Measurements from ENCODE around the gene AP4S1. TPM values are rescaled to one million over a fixed set of nuclear protein-coding genes. Genes with fewer than 3 reads are reported as not detected.
"Not testable (repeated sequence)": the region's sequence is repeated elsewhere in the genome, so short reads cannot be mapped to it uniquely, and the experiment has no call there.

AP4S1 gene
- total and polyA plus RNA-seq, 2 of the 8 experiments (the other 6 are each of a cell fraction or from before 2014, with no cell fraction given): 2.8 to 9.9 TPM

- H4K8ac ChIP-seq (ENCODE audit: extremely low read depth, insufficient read depth, low read length); H3K4me3 ChIP-seq (ENCODE audit: extremely low read depth in 1 of 4, insufficient read depth in 2 of 4, low read depth in 3 of 4, low read length in 4 of 4); DNase-seq (ENCODE audit: low read depth in 1 of 2, low spot score in 2 of 2); H3K79me1 ChIP-seq (ENCODE audit: low read depth, low read length); H2AFZ ChIP-seq (ENCODE audit: low read length); H3K56ac ChIP-seq (replicated peaks; ENCODE audit: insufficient read length, low read depth, low read length); H3K4ac ChIP-seq (replicated peaks; ENCODE audit: insufficient read length, low read depth, low read length); H2BK5ac ChIP-seq (ENCODE audit: low read depth, low read length); H3K27ac ChIP-seq (ENCODE audit: low read depth, low read length); H3K4me2 ChIP-seq (ENCODE audit: insufficient read depth in 1 of 2, low read depth in 2 of 2, low read length in 2 of 2); H3K36me3 ChIP-seq (ENCODE audit: control insufficient read depth in 2 of 4, insufficient read depth in 4 of 4, low read length in 3 of 4); H3K9me3 ChIP-seq (ENCODE audit: insufficient read depth in 2 of 2, low read depth in 1 of 2, low read length in 1 of 2); H3K14ac ChIP-seq (ENCODE audit: insufficient read length); H2AK5ac ChIP-seq (ENCODE audit: low read depth, low read length); H2BK12ac ChIP-seq (ENCODE audit: low read depth, low read length); H3K23me2 ChIP-seq (ENCODE audit: low read depth, low read length); H4K5ac ChIP-seq (ENCODE audit: insufficient read length, low read depth, low read length); H2BK15ac ChIP-seq (ENCODE audit: low read length); H2BK20ac ChIP-seq (ENCODE audit: low read length); H3K27me3 ChIP-seq (replicated peaks in 1 of 4; ENCODE audit: control insufficient read depth in 3 of 4, extremely low read depth in 1 of 4, insufficient read depth in 3 of 4, low read length in 3 of 4); H3K23ac ChIP-seq (ENCODE audit: insufficient read length); H3K79me2 ChIP-seq (ENCODE audit: control insufficient read depth in 1 of 2, insufficient read depth in 2 of 2, low read length in 2 of 2); H2BK120ac ChIP-seq (replicated peaks; ENCODE audit: low read depth, low read length); H3K18ac ChIP-seq (ENCODE audit: extremely low read depth, low read length); H4K91ac ChIP-seq (replicated peaks; ENCODE audit: insufficient read length, low read length); FAIRE-seq; H4K20me1 ChIP-seq (replicated peaks in 1 of 2; ENCODE audit: control insufficient read depth in 1 of 2, insufficient read depth in 2 of 2, low read length in 2 of 2); H3K4me1 ChIP-seq (replicated peaks in 1 of 4; ENCODE audit: control insufficient read depth in 3 of 4, insufficient read depth in 4 of 4, low read length in 3 of 4); H3K9ac ChIP-seq (replicated peaks in 1 of 4; ENCODE audit: extremely low read depth in 1 of 4, low read depth in 3 of 4, low read length in 3 of 4): not testable (repeated sequence)
- CTCF ChIA-PET (ENCODE audit: partially characterized antibody): interaction anchor here (0.8 to 3.1 kb wide), 5 partner anchors 9 to 107 kb away, joined by 3 to 18 read pairs (median 3); no protein-coding TSS in a partner anchor
- WGBS, 2 experiments (ENCODE audit: extremely low coverage in 1 of 2, insufficient coverage in 1 of 2, insufficient read length in 1 of 2, insufficient replicate concordance in 2 of 2, low coverage in 1 of 2, low lambda C conversion rate in 2 of 2, missing lambda C conversion rate in 1 of 2): 88% methylated on average over 9 of the region's 9 CpGs; no CpG with 5 or more reads in 1 of the 2 experiments
- POLR2A ChIA-PET (ENCODE audit: partially characterized antibody): interaction anchor here (0.9 kb wide), 1 partner anchor 60 kb away, joined by 3 read pairs; the partner anchor contains the start of gene STRN3
These were observed 61.0 kb downstream of the AP4S1 start for GRCh38 chr14:31086466-31086865.
